ENCODE data around the gene SNTG2. TPM values are rescaled to one million over a fixed set of nuclear protein-coding genes. Genes with fewer than 3 reads are reported as not detected.

The SNTG2 gene
- total and polyA plus RNA-seq, 11 donors = 0.19 to 3.2 (median 0.93) TPM

- intact Hi-C loops (cut with DNase I) = no loop called here
- Histone ChIP-seq H3K27me3 (peaks cover 0 to 8% (median 0%) of the 10 kb centered on the region in 9 donors), H3K27ac (no peak overlapping the region), H3K4me1 (peaks cover 0 to 12% (median 1%) of the 10 kb centered on the region in 12 donors), H3K9me3 (no peaks in the 10 kb centered on the region), H3K36me3 (no peaks in the 10 kb centered on the region), H3K4me3 (no peak overlapping the region)
- TF ChIP-seq CTCF (IDR thresholded peaks at IDR 0.05) = no peak
- no peak for TF ChIP-seq POLR2A (IDR thresholded peaks at IDR 0.05)
- ATAC-seq (peak in 3 of 4 donors; percentile 60 to 88 (median 69)), DNase-seq (peak in 4 of 5 donors; percentile 39 to 47 (median 46))
- WGBS, 4 donors = 13 to 29% (median 16%) methylated on average over 19 to 22 of the region's 22 CpGs
Measured at GRCh38 chr2:1282552-1282951, 331.9 kb downstream of the SNTG2 start.

DNA sequence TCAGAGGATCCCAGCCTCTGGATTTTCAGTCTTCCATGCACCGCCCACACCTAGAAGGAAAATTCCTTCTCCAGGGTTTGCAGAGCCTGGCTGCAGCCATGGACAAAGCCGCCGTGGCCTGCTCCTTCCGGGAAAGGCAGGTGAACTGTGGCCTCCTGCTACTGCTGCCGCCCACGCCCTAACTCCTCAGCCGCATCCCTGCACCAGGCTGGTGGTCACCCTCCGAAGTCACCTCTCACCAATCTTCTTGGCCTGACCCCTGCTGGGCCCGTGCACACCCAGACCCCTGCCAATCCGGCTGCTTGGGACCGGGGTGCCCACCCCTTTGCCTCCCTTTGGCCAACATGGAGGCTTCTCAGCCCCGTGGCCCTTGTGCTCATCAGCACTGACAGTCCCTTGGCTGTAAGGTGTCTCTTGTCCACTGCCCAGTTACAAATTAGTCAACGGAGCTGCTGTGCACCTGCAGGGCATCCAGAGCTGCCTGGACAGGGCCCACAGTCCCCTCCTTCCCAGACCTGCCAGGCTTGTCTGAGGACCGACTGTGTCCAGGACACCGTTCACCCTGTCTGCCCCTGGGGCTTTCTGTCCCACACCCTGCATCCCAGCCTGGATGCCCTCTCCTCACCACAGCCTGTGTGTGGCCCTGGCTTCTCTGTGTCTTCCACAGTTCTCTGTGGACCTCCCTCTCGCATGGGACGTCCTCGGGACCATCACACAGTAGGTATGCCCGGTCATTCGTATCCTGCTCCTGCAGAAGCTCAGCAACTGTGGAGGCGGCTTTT lies 332.6 kb downstream of the SNTG2 start:
- peaks cover 0 to 8% (median 0%) of the 10 kb centered on the region in 9 donors for H3K27me3 ChIP-seq

DNA sequence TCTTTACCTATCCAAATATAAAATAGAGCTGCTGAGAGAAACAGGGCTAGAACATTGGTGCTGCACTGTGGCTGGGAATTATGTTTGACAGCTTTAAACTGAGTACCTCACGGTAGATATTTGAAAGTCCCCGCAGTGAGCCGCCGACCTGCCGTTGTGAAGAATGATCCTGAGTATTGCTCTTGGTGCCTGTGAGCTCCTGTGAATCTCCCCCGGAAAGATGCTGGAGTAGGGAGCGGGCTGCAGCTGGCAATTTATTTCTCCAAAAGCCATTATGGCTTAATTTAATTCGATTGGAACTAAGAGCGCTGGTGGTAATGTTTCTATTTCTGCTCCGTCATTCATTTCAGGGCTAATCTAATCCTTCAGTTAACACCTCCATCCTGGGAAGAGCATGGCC lies 333.2 kb downstream of the SNTG2 start:
- Histone ChIP-seq H3K36me3 (no peaks in the 10 kb centered on the region), H3K27me3 (peaks cover 0 to 8% (median 0%) of the 10 kb centered on the region in 9 donors), H3K9me3 (no peaks in the 10 kb centered on the region), H3K27ac (no peak overlapping the region), H3K4me3 (no peak overlapping the region), H3K4me1 (peaks cover 0 to 12% (median 1%) of the 10 kb centered on the region in 12 donors)
- intact Hi-C loops (cut with DNase I) = no loop called here
- no peak for DNase-seq
- TF ChIP-seq CTCF (IDR thresholded peaks at IDR 0.05) (no peak), POLR2A (IDR thresholded peaks at IDR 0.05) (no peak)
- no peak for ATAC-seq
- 64 to 73% (median 66%) methylated on average over 10 of the region's 10 CpGs for WGBS, 4 donors

More for the DNA sequence above, 332.6 kb downstream of the SNTG2 start:
- intact Hi-C loops (cut with DNase I) = no loop called here
- Histone ChIP-seq H3K27ac (no peak overlapping the region), H3K4me1 (peaks cover 0 to 12% (median 1%) of the 10 kb centered on the region in 12 donors), H3K36me3 (no peaks in the 10 kb centered on the region), H3K4me3 (no peak overlapping the region), H3K9me3 (no peaks in the 10 kb centered on the region)
- TF ChIP-seq POLR2A (IDR thresholded peaks at IDR 0.05) = no peak
- no peak for TF ChIP-seq CTCF (IDR thresholded peaks at IDR 0.05)
- WGBS, 4 donors = 77 to 82% (median 78%) methylated on average over 21 of the region's 21 CpGs
- DNase-seq = no peak
- ATAC-seq = peak in 1 of 4 donors; percentile 27

GRCh38 chr2:1286929-1287328 lies 336.3 kb downstream of the SNTG2 start:
- DNase-seq (no peak), ATAC-seq (no peak)
- Histone ChIP-seq H3K36me3 (no peaks in the 10 kb centered on the region), H3K27me3 (peaks cover 0 to 8% (median 0%) of the 10 kb centered on the region in 9 donors), H3K4me1 (peaks cover 0 to 11% (median 1%) of the 10 kb centered on the region in 12 donors), H3K27ac (no peak overlapping the region), H3K9me3 (no peaks in the 10 kb centered on the region), H3K4me3 (no peak overlapping the region)
- 76 to 89% (median 85%) methylated on average over 4 of the region's 4 CpGs for WGBS, 4 donors
- TF ChIP-seq CTCF (IDR thresholded peaks at IDR 0.05) (no peak), POLR2A (IDR thresholded peaks at IDR 0.05) (no peak)
- intact Hi-C loops (cut with DNase I) = loop anchor here in 1 of 10 donors (5.0 kb wide), 1 partner anchor 85 kb away; no protein-coding TSS in a partner anchor

All from heart left ventricle (tissue), 16 donors.